ENCODE data around the gene NELL2. TPM values are rescaled to one million over a fixed set of nuclear protein-coding genes. Genes with fewer than 3 reads are reported as not detected.
"Not testable (repeated sequence)": the region's sequence is repeated elsewhere in the genome, so short reads cannot be mapped to it uniquely, and the experiment has no call there.

NELL2 gene
- polyA plus RNA-seq = 5.2 TPM

DNA sequence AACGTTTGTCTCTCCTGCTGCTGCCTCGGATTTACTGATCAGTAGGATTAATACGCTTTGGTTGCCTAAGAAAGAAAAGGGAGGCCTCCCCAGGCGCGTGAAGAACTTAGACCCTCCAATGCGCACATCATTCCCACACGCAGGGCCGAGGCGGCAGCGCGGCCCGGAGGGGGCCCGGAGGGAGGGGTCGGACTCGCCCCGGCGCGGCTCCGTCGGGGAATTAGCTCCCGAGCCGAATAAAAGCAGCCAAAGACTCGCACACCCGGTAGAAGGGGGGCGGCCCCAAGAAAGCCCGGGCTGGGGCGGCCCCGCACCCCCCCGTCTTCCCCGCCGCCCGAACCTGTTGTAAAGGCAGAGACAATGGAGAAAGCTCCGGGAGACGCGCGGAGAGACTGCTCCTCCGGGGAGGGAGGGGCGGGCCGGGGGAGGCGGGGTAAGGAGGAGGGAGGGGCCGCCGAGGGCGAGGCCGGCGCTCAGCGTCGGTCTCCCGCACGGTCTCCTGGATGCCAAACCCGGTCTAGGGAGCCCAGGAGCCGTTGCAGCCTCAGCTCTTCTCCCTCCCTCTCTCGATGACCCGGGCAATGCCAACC lies at the start of gene NELL2:
NELL2 (minus strand) TSS at position 362 of the 590 bp plus-strand sequence. CDS start 446 bp downstream, outside the sequence.
- Mint-ChIP-seq H3K4me3 (peak within 1 kb of the TSS; percentile 83 to 96 (median 91)), H3K9me3 (peaks cover 2 to 27% (median 10%) of the 10 kb centered on the region in 3 donors), H3K27me3 (peaks cover 44% of the 10 kb centered on the region), H3K36me3 (peaks cover 1% of the 10 kb centered on the region), H3K27ac (peak within 1 kb of the TSS in 1 of 3 donors; percentile 68), H3K4me1 (peaks cover 9 to 24% (median 19%) of the 10 kb centered on the region in 3 donors)

DNA sequence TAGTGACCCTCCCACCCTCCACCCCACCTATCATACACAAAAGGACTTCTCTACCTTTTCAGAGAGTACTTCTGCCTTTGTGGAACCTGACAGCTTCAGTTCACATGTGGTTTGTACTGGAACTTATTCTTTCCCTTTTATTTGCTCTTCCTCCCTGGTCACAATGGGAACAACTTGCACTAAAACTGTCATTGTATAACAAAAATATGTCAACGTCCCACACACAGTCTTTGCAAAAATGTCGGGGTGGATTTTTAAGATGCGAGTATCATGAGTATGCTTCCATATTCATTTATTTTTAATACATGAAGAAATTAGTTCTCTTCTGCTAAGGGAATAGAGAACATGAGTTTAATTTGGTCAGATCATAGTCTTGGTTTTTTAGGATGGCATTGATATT lies 45.6 kb upstream of the NELL2 start:
- H3K4me3 Mint-ChIP-seq = no peak overlapping the region
- H3K36me3 Mint-ChIP-seq = no peaks in the 10 kb centered on the region
- peaks cover 2% of the 10 kb centered on the region for H3K27me3 Mint-ChIP-seq
- H3K27ac Mint-ChIP-seq = no peak overlapping the region
- peaks cover 0 to 4% (median 0%) of the 10 kb centered on the region in 3 donors for H3K9me3 Mint-ChIP-seq
- H3K4me1 Mint-ChIP-seq = no peaks in the 10 kb centered on the region

DNA sequence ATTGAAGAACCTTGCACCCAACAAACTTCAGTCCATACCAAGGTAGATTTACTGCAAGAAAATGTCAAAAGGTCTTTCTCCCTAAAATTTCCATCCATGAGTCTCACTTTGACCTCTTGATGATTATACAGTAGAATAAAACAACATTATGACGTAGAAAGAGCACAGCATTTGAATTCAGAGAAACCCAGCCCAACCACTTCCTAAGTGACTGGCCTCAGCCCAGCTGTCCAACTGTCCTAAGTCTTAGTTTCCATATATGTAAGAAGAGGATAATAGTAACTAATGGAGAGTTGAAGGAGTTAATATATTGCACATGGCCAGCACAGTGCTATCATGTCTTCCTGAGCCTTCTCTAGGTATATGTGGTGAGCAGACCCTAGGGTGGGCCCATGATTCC lies 41.0 kb upstream of the NELL2 start:
- peaks cover 0 to 1% (median 0%) of the 10 kb centered on the region in 3 donors for H3K4me1 Mint-ChIP-seq
- H3K9me3 Mint-ChIP-seq = no peaks in the 10 kb centered on the region
- peaks cover 1% of the 10 kb centered on the region for H3K27me3 Mint-ChIP-seq
- H3K4me3 Mint-ChIP-seq = no peak overlapping the region
- peak overlapping the region in 1 of 3 donors; percentile 20 for H3K27ac Mint-ChIP-seq
- H3K36me3 Mint-ChIP-seq = no peaks in the 10 kb centered on the region

DNA sequence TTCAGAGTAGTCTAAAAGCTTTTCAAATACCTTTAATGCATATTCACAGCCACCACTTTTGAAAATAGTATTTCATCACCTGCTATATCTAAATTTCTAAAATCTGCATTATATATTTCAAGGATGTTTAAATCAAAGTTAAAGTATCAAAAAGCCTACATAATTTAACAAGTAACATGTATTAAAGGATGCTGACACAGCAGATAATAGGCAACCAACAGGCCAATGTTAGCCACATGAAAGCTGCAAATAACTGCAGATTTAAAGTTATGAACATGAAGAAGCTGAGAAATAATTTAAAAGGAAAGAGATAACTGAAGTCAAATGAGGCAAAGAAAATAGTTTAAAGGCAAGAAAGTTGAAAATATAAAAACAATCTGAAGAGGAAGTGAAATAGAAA lies 39.8 kb upstream of the NELL2 start:
- Mint-ChIP-seq H3K36me3 (no peaks in the 10 kb centered on the region), H3K9me3 (no peaks in the 10 kb centered on the region), H3K4me1 (peaks cover 0 to 1% (median 0%) of the 10 kb centered on the region in 3 donors), H3K27me3 (peaks cover 1% of the 10 kb centered on the region), H3K27ac (no peak overlapping the region), H3K4me3 (no peak overlapping the region)

DNA sequence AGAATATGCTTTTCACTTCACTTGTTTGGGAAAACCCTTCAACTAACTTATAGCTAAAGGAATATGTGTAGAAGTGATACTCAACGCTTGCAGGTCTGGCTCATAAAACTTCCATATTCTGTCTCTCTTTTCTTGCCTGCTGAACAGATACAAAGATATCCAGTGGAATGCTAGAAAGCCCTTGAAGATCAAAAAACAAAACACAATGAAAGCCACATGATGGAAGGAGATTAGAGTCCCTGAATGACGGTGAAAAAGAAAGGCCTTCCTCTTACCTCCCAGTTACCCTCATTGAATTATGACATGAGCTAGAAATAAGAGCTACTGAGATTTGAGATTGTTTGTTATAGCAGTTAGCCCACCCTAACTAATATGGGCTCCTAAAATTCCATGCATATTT lies 28.2 kb upstream of the NELL2 start:
- Mint-ChIP-seq H3K4me1 (no peaks in the 10 kb centered on the region), H3K27ac (no peak overlapping the region), H3K9me3 (peaks cover 1 to 18% (median 5%) of the 10 kb centered on the region in 3 donors), H3K4me3 (no peak overlapping the region), H3K27me3 (peaks cover 5% of the 10 kb centered on the region), H3K36me3 (no peaks in the 10 kb centered on the region)

DNA sequence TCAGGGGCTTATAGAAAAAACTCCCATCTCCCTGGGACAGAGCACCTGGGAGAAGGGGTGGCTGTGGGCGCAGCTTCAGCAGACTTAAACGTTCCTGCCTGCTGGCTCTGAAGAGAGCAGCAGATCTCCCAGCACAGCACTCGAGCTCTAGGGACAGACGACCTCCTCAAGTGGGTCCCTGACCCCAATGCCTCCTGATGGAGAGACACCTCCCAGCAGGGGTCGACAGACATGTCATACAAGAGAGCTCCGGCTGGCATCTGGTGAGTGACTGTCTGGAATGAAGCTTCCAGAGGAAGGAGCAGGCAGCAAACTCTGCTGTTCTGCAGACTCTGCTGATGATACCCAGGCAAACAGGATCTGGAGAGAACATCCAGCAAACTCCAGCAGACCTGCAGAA lies 22.0 kb upstream of the NELL2 start:
- peaks cover 11% of the 10 kb centered on the region for H3K27me3 Mint-ChIP-seq
- not testable (repeated sequence) for H3K27ac Mint-ChIP-seq
- peak overlapping the region in 1 of 4 donors; percentile 2 for H3K4me3 Mint-ChIP-seq

DNA sequence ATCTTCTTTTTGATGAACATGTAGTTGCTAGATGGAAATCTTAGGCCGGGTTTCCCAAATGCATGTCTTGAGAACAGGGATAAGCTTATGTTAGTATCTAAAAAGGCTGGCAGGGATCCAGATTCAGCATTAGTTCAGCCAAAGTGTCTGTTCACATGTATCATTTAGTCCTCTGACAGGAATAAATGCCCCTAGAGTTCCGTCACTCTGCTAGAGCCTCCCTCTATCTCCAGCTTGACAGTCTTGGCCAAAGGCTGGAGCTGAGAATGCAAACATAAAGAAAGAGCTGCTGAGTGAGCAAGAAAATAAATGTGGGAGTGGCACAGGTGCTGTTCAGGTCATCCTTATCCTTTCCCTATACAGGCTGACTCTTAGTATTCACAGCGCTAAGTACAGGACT lies 13.8 kb upstream of the NELL2 start:
- Mint-ChIP-seq H3K4me1 (peaks cover 0 to 2% (median 0%) of the 10 kb centered on the region in 3 donors), H3K9me3 (peaks cover 0 to 2% (median 0%) of the 10 kb centered on the region in 3 donors), H3K36me3 (peaks cover 2% of the 10 kb centered on the region), H3K27ac (no peak overlapping the region), H3K27me3 (peaks cover 4% of the 10 kb centered on the region), H3K4me3 (no peak overlapping the region)

More for the DNA sequence above, 22.0 kb upstream of the NELL2 start:
- H3K9me3 Mint-ChIP-seq = peaks cover 3 to 28% (median 11%) of the 10 kb centered on the region in 3 donors
- H3K36me3 Mint-ChIP-seq, H3K4me1 Mint-ChIP-seq: not testable (repeated sequence)

DNA sequence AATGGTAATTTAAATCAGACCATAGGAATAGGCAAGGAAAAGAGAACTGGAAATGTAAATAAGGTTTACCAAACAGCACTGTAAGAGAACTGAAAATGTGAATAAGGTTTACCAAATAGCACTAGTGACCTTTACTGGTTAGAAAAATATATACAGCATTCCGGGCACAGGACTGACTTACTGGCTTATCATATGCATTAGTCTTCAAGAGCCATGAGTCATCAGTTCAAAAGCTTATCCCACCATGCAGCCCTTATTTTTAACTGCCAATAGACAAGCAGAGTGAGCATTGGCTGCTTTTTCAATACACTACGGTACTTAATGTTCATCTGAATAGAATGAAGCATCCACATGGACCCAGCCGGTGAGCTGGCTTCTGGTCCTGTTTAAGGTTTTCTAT lies 13.0 kb upstream of the NELL2 start:
- no peak overlapping the region for H3K27ac Mint-ChIP-seq

DNA sequence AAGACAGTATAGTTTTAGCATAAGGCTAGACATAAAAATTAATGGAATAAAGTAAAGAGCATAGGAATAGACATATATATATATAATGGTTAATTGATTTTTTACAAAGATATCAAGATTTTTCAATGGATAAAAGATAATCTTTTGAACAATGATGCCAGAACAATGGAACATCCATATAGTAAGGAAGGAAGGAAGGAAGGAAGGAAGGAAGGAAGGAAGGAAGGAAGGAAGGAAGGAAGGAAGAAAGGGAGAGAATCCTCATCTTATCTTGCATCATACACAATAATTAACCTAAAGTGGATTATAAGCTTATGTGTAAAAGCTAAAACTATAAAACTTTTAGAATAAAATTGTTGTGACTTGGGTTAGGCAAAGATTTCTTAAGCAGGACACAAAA lies 9.8 kb upstream of the NELL2 start:
- H3K4me1 Mint-ChIP-seq = peaks cover 0 to 2% (median 0%) of the 10 kb centered on the region in 3 donors
- H3K4me3 Mint-ChIP-seq = no peak overlapping the region
- peaks cover 4% of the 10 kb centered on the region for H3K27me3 Mint-ChIP-seq
- H3K9me3 Mint-ChIP-seq = peaks cover 0 to 13% (median 5%) of the 10 kb centered on the region in 3 donors
- H3K27ac Mint-ChIP-seq = no peak overlapping the region
- peaks cover 5% of the 10 kb centered on the region for H3K36me3 Mint-ChIP-seq

More for the DNA sequence above, 13.0 kb upstream of the NELL2 start:
- Mint-ChIP-seq H3K4me3 (no peak overlapping the region), H3K27me3 (peaks cover 4% of the 10 kb centered on the region), H3K36me3 (peaks cover 2% of the 10 kb centered on the region), H3K9me3 (peaks cover 0 to 2% (median 0%) of the 10 kb centered on the region in 3 donors), H3K4me1 (peaks cover 0 to 2% (median 0%) of the 10 kb centered on the region in 3 donors)

DNA sequence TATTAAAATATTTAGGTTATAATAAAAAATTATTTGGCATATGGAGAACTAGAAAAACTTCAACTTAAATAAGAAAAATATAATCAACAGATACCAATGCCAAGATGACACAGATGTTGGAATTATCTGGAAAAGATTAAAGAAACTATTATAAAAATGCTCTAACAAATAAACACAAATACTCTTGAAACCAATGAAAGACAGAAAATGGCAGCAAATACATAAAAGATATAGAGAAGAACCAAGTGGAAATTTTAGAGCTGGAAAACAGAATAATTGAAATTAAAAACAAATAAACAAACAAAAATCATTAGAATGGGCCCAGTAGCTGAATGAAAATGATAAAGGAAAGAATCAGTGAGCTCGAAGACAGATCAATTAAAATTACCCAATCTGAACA lies 5.1 kb upstream of the NELL2 start:
- H3K27me3 Mint-ChIP-seq = peaks cover 11% of the 10 kb centered on the region
- H3K9me3 Mint-ChIP-seq = peaks cover 2 to 39% (median 15%) of the 10 kb centered on the region in 3 donors
- H3K4me1 Mint-ChIP-seq = peaks cover 0 to 6% (median 6%) of the 10 kb centered on the region in 3 donors
- H3K4me3 Mint-ChIP-seq = no peak overlapping the region
- peaks cover 3% of the 10 kb centered on the region for H3K36me3 Mint-ChIP-seq
- no peak overlapping the region for H3K27ac Mint-ChIP-seq

DNA sequence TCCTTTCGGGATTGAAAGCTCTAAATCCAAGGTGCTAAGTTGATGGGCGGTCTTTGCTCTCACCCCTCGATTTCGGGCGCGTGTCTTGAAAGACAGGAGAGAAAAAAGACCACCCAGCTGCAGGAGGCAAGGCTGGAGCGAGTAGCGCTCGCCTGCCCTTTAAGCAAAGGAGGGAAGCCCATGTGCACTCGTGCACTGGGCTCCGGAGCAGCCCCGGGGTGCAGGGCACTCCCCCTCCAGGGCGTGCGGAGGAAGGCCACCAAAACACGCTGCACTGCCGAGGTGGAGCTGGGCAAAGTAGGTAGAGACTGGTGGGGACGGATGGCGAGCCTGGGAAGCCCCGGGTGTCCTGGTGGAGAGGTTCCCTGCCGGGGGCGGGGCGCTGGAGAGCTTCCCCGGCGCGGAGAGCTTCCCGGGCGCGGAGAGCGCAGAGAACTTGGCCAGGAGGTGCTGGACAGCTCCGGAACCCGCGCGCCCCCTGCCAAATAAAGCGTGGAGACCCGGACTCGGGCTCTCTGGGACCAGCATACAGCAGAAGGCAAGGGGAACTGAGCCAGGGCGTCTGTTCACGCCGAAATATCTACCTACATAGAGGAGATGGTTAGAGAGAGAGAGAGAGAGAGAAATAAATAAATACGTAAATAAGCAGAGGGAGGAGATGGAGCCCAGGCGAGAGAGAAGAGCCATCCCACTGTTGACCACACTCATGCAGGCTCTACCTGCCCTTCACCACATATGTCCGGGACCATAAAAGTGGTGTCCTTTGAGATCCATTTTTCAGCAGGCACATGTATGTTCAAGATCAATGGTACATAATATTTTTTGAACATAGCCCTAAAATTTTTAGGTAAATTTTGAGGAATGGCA lies 662 bp upstream of the NELL2 start:
- H3K27ac Mint-ChIP-seq = no peak overlapping the region
- peaks cover 2 to 34% (median 15%) of the 10 kb centered on the region in 3 donors for H3K9me3 Mint-ChIP-seq
- H3K4me1 Mint-ChIP-seq = peaks cover 9 to 24% (median 19%) of the 10 kb centered on the region in 3 donors
- H3K4me3 Mint-ChIP-seq = peak overlapping the region; percentile 74 to 96 (median 88)
- peaks cover 4% of the 10 kb centered on the region for H3K36me3 Mint-ChIP-seq
- H3K27me3 Mint-ChIP-seq = peaks cover 41% of the 10 kb centered on the region

DNA sequence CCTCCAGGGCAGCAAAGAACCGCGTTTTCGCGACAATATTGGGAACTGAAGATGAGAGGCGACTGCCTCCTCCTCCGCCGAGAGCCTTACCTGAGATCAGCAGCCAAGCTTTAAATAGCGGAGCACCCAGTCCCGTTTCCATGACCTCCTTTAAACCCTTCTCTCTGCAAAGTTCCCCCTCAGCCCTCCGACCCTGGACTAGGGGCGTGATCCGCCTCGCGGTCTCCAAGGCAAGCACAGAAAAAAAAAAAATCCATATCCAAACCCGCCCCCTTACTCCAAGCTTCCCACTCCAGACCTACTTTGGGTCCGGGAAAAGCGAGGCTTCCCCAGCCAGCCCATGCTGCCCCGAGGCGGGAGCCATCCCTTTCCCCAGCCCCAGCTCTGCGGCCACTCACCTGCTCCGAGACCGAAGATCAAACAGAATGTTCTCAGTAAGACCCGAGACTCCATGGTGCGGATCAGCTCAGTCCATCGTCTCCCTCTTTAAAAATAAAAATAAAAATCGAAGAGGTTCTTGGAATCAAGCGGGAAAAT lies 630 bp downstream of the NELL2 start:
- H3K27me3 Mint-ChIP-seq = peaks cover 44% of the 10 kb centered on the region
- peaks cover 1% of the 10 kb centered on the region for H3K36me3 Mint-ChIP-seq
- peaks cover 9 to 24% (median 19%) of the 10 kb centered on the region in 3 donors for H3K4me1 Mint-ChIP-seq
- H3K9me3 Mint-ChIP-seq = peaks cover 4 to 22% (median 9%) of the 10 kb centered on the region in 3 donors
- peak overlapping the region in 1 of 3 donors; percentile 68 for H3K27ac Mint-ChIP-seq
- H3K4me3 Mint-ChIP-seq = peak overlapping the region; percentile 83 to 96 (median 91)

DNA sequence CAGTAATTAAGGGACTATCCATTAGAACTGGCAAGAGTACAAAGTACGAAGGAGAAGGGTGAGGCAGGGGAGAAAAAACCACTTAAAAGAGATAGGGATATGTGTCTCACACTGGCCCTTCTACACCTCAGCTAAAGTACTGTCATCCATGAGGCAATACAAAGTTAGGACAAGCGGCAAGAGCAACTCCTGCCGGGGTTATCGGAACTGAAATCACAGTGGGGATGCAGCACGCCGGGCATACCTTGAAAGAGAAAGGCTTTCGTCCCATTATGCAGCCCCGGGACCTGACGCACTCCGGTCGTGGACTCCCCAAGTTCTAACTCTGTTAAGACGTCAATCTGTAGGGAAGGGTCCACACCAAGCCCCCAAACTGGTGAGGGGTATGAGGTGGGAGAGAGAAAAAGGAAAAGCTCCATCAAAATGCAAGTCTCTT lies 1.1 kb downstream of the NELL2 start:
- peaks cover 1% of the 10 kb centered on the region for H3K36me3 Mint-ChIP-seq
- H3K27ac Mint-ChIP-seq = peak overlapping the region in 1 of 3 donors; percentile 68
- H3K27me3 Mint-ChIP-seq = peaks cover 46% of the 10 kb centered on the region
- H3K9me3 Mint-ChIP-seq = peaks cover 4 to 18% (median 12%) of the 10 kb centered on the region in 3 donors
- H3K4me3 Mint-ChIP-seq = peak overlapping the region; percentile 83 to 96 (median 91)
- H3K4me1 Mint-ChIP-seq = peaks cover 9 to 24% (median 19%) of the 10 kb centered on the region in 3 donors

DNA sequence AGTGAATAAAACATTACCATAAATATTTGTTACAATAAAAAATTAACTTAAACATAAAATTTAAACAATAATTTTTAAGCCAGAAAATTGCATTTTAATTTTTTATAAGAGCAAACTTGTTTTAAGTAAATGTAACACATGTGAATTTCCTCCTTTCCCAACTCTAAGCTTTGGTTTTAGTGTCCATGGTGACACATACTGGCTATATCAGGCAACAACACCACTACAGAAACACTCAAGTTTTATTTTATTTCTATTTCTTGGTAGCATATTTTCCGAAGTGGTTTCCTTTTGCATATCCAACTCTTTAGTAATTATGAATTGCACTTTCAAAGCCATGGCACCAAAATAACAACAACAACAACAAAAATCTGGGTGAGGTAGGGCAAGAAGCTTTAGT lies 2.2 kb downstream of the NELL2 start:
- Mint-ChIP-seq H3K4me1 (peaks cover 9 to 24% (median 19%) of the 10 kb centered on the region in 3 donors), H3K4me3 (peak overlapping the region in 1 of 4 donors; percentile 31), H3K9me3 (peaks cover 3 to 8% (median 7%) of the 10 kb centered on the region in 3 donors), H3K27ac (no peak overlapping the region), H3K36me3 (peaks cover 1% of the 10 kb centered on the region), H3K27me3 (peaks cover 46% of the 10 kb centered on the region)

DNA sequence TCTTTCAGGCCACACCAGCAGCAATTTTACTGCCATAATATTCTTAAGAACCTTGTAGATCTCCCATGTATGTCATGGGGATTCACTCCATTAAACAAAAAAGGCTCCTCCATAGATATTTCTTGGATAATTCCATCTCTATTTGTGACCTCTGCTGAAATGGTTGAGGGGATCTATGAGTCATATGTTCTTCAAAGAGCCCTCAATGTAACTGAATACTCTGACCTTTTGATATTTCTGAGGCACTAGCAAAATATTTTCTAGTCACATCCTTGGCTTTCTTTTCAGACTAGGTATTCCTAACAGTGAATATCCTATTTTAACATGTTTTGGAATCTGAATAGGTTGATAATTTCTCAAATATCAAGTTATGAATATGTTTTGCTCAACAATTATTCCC lies 6.6 kb downstream of the NELL2 start:
- peaks cover 0 to 6% (median 0%) of the 10 kb centered on the region in 3 donors for H3K4me1 Mint-ChIP-seq

More for the DNA sequence above, 6.6 kb downstream of the NELL2 start:
- H3K27ac Mint-ChIP-seq = no peak overlapping the region
- no peak overlapping the region for H3K4me3 Mint-ChIP-seq
- H3K9me3 Mint-ChIP-seq = peaks cover 0 to 8% (median 3%) of the 10 kb centered on the region in 3 donors
- peaks cover 26% of the 10 kb centered on the region for H3K27me3 Mint-ChIP-seq
- no peaks in the 10 kb centered on the region for H3K36me3 Mint-ChIP-seq

Measured in IgD-negative memory B cell (primary cell).